Stimulated activated CD4-positive, alpha-beta T cell treated with anti-CD3 and anti-CD28 coated beads, Interleukin-2, amount 100 ng/mL, for 24 hours (primary cell): ENCODE results near the gene FCGR2B.
"Not testable (repeated sequence)": the region's sequence is repeated elsewhere in the genome, so short reads cannot be mapped to it uniquely, and the experiment has no call there.

Experiments used
- DNase-seq, 2 donors: peaks; one replicate each; pipeline ENCODE4 v3.0.0-alpha.2; 2020

FCGR2B gene

GRCh38 chr1:161662684-161663339, at the start of gene FCGR2B:
FCGR2B (plus strand) TSS chr1:161663143; CDS start chr1:161663242, 99 bp downstream.
- not testable (repeated sequence) for DNase-seq

DNA sequence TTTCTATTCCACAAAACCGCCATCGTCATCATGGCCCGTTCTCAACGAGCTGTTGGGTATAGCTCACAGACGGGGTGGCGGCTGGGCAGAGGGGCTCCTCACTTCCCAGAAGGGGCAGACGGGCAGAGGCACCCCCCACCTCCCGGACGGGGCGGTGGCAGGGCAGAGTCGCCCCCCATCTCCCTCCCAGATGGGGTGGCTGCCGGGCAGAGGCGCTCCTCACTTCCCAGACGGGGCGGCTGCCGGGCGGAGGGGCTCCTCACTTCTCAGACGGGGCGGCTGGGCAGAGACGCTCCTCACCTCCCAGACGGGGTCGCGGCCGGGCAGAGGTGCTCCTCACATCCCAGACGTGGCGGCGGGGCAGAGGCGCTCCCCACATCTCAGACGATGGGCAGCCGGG, 46.5 kb upstream of the FCGR2B start:
- not testable (repeated sequence) for DNase-seq

GRCh38 chr1:161618517-161618916, 44.4 kb upstream of the FCGR2B start:
- DNase-seq: not testable (repeated sequence)

GRCh38 chr1:161620399-161620798, 42.5 kb upstream of the FCGR2B start:
- DNase-seq: not testable (repeated sequence)

- peak; percentile 90 to 91 for DNase-seq
Observed at GRCh38 chr1:161621181-161622000, 41.6 kb upstream of the FCGR2B start.

DNA sequence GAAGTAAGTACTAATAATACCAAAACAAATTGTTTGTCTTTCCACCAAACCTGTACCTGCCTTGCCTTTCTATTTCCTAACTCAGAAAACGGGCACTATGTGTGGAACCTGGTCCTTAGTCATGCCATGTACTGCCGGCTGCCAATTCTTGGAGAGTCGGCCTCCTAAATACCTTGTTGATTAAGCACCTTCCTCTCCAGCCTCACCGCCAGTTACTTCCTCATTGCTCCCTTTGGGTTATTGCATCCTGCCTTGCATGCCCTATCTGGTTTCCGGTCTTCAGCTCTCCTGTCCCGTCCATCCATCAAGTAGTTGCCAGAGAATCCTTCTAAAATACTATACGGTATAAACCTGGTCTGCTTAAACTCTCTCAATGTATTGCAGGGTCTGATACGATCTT, 40.9 kb upstream of the FCGR2B start:
- DNase-seq: not testable (repeated sequence)

DNA sequence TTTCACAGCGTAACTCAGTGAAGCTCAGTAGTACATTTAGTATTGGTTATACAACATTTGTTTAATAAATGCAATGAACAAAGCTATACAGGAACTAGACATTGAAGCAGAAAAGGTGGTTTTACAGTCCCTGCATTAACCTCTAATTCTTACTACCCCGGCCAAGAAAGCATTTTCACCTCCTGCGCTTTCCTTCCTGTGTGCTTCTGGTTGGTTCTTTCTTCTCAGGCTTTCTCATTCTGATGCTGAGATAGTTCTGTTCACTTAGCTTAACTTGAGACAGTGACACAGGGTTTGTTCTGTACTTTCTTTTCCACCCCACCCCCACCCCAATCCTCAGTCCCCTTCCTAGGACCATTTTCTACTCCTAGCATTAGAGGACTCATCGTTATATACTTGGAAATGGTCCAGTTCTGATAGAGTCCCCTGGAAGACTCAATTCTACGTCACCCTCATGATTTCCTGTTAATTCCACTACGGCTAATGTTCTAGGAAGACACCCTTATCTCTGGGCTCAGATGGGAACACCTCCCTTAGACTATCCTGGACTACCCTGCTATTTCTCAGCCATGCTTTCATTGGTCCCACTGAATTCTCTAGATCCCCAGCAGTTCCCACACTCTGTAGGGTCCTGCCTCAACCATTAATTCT, 39.4 kb upstream of the FCGR2B start:
- not testable (repeated sequence) for DNase-seq

DNA sequence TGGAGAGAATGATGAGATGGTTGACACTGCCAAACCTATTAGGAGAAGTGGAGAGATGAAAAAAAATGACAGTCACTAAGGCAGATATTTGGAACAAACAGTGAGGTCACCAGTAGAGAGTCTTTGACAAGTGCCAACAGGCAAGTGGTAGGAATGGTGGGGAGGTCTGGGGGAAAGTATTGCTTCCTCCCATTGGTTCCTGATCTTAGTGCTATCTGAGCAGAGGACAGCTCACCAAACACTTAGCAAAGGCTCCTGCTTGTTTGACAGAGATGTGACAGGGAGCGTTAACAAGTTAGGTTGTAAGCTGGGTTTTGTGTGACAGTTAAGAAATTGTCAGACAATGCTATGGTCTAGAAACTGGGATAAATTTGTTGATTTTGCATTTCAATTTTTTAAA, 38.3 kb upstream of the FCGR2B start:
- DNase-seq: not testable (repeated sequence)

DNA sequence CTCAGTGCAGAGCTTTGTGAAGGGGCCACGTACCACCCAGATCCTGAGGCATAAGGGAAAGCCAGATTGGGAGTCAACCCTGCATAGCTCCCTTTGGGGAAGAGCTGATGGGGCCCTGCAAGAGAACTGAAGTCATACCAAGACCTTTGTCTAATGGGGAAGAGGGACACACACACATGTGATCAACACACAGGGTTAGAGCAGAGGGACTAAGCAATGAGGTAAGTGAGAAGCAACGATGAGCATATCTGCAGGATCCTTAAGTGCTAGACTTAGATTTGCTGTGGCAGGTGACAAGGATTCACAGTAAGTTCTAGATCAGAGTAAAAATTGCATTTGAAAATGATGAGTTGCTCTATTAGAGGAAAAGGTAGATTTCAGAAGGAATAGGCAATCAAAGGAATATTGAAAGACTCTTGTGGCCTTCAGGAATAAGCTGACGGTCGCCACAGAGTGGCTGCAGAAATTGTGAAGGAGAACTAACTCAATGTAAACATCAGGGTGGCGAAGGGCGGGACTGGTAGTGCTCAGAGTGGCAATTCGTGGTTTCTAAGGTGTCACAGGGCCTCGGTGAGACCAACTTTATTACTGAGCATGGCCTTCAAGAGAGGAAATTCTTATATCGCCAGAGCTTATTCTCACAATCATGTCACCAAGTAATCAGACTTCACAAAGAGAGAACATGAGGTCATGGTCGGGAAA, 36.3 kb upstream of the FCGR2B start:
- DNase-seq: not testable (repeated sequence)

- DNase-seq: not testable (repeated sequence)
Observed at GRCh38 chr1:161630128-161630742, 32.7 kb upstream of the FCGR2B start.

DNA sequence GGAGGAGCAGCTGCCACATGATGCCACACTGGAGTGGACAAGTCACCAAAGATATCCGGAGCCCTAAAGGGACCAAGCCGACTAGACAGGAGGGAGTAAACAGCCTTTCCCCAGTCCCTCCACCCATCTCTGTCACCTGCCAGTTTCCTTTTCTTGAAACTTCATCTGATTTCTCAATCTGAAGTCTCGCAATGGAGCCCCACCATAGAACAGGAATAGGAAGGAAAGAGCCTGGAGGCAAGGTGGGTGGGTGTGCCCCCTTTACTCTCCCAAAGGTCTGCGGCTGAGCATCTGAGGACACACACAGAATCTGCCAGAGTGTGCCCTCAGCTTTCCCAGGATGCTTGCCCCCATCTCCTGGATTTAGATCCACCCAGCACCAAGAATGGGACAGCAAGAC, 31.9 kb upstream of the FCGR2B start, which contains the start of gene FCGR3B:
TSS of gene FCGR3B (minus strand) at position 101 of the 400 bp plus-strand sequence. CDS start at position 19, 82 bp downstream.
- DNase-seq: no peak

- DNase-seq: not testable (repeated sequence)
Observed at GRCh38 chr1:161634993-161635392, 27.9 kb upstream of the FCGR2B start.

GRCh38 chr1:161636189-161636782, 26.7 kb upstream of the FCGR2B start:
- DNase-seq: not testable (repeated sequence)

DNA sequence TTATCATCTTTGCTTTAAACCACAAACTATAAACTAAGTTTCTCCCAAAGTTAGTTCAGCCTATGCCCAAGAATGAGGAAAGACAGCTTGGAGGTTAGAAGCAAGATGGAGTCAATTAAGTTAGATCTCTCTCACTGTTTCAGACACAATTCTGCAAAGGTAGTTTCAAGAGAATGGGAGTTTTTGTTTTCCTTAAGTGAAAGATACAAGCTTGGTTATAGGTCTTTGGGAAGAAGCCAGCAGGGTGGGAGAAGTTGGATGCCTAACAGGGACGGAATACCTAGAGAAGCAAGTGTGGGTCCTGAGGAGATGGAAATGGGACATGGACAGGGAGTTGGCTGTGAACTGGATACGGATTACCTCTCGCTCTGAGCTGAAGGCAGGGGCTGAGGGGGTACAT, 26.0 kb upstream of the FCGR2B start:
- DNase-seq: not testable (repeated sequence)

- not testable (repeated sequence) for DNase-seq
Observed at GRCh38 chr1:161638251-161638993, 24.5 kb upstream of the FCGR2B start.

DNA sequence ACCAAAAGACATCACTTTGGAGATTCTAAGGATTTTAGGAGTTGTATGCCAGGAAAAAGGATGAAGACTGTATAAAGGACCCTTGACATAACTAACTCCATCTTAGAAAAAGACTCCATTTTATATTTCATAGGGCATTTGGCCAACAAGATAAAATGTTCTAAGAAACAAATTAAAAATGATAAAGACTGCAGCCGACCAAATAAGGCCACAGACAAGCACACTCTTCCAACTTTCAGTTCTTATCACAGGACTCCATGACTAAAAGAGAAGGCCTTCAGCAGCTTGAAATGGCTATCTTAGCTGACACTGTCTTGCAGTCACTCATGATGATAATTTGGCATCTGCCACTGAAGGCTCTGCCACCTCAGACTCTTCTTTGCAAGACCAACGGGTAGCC, 23.7 kb upstream of the FCGR2B start:
- not testable (repeated sequence) for DNase-seq

DNA sequence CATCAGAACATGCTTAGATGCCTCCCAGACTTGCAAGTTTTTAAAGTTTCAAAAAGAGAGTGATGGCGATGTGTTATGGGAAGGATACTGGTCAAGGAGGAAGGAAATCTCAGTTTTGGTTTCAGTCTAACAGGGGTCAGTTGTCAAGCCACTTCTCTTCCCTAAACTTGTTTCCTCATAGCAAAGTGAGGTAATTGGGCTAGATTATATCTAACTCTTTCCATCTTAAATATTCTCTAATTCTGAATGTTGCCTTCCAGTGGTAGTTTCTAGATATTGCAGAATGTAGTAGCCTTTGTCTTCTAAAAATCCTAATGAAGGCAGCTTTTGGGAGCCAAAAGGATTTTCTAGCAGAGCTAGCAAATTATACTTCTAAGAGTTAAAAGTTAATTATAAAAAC, 20.2 kb upstream of the FCGR2B start:
- DNase-seq: not testable (repeated sequence)

DNA sequence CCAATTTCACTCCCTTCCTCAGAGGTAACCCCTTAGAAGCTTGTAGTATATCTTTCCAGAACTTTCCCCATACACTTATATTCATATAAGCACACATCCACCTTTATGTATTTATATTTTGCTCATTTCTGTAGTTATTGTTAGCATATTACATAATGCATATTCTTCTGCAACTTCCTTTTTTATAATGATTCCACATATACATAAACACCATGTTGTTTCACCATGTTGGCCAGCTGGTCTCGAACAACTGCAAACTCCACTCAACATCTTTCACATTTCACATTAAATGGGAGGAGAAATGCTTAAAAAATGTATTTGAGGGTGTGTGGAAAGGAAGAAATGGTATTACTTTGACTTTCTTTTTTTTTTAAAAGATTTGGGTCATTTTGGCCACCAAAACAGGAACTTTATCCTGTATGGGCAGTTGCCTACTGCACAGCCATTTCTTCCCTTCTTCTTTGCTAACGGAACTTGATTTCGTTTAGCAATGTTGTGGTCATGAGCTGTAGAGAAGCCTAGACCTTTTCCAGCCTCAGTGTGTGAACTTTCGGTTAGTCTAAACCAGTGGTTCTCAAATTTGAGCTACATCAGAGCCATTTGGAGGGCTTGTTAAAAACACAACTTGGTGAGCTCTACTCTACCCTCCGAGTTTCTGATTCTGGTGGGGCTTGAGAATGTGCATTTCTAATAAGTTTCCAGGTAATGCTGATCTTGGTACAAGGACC, 19.3 kb upstream of the FCGR2B start:
- DNase-seq: not testable (repeated sequence)

GRCh38 chr1:161644855-161645254, 18.1 kb upstream of the FCGR2B start:
- DNase-seq: not testable (repeated sequence)
